GM18511 (cell line): ENCODE measurements around the gene DHFR.
"Not testable (repeated sequence)": the region's sequence is repeated elsewhere in the genome, so short reads cannot be mapped to it uniquely, and the experiment has no call there.

ENCODE experiments used
- ATAC-seq: cut with Tn5 transposase; IDR thresholded peaks from one replicate; pipeline ENCODE4 v1.9.1; 2021; ENCODE audit warnings: mild to moderate bottlenecking, moderate library complexity; ENCODE audit not compliant: unreplicated experiment

Gene DHFR

GRCh38 chr5:80600943-80601693 is 53.7 kb downstream of the DHFR start:
- no peak for ATAC-seq

GRCh38 chr5:80597500-80597899 is 57.3 kb downstream of the DHFR start:
- no peak for ATAC-seq

- no peak for ATAC-seq
Measured at GRCh38 chr5:80594810-80595209, 60.0 kb downstream of the DHFR start.

- no peak for ATAC-seq
Measured at GRCh38 chr5:80592761-80593160, 62.0 kb downstream of the DHFR start.

GRCh38 chr5:80592105-80592504 is 62.7 kb downstream of the DHFR start:
- no peak for ATAC-seq

- ATAC-seq: no peak
Measured at GRCh38 chr5:80591352-80591751, 63.4 kb downstream of the DHFR start.

GRCh38 chr5:80590766-80591165 is 64.0 kb downstream of the DHFR start:
- no peak for ATAC-seq

GRCh38 chr5:80588858-80589540 is 65.8 kb downstream of the DHFR start:
- ATAC-seq: no peak

- no peak for ATAC-seq
Measured at GRCh38 chr5:80584770-80585169, 70.0 kb downstream of the DHFR start.

GRCh38 chr5:80580291-80580690 is 74.5 kb downstream of the DHFR start:
- ATAC-seq: not testable (repeated sequence)

- ATAC-seq: no peak
Measured at GRCh38 chr5:80579050-80579449, 75.7 kb downstream of the DHFR start.

GRCh38 chr5:80577707-80578106 is 77.1 kb downstream of the DHFR start:
- no peak for ATAC-seq

GRCh38 chr5:80576383-80576782 is 78.4 kb downstream of the DHFR start:
- no peak for ATAC-seq
